ENCODE results near the gene POLD3.

POLD3 gene

DNA sequence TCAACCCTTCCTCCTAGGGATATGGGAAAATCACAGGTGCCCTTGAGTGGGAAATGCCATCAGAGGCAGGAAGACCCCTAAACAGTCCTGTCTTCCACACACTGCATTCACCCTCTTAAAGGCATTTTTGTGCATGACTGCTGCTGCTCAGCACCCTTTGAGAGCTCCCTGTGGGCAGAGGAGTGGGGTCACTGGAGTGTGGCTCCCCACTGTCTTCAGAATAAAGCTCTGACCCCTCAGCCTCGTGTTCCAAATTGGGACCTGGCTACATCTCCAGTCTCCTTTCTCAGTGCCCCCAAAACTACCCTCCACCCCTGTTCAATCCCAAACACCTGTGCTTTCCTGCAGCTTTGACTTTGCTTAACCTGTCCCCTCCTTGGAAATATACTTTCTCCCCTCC lies 92.3 kb downstream of the POLD3 start:
- in situ Hi-C loops (cut with HindIII; ENCODE audit: low sequenced_read_pairs): loop anchor here (5.0 kb wide), 2 partner anchors 53 to 67 kb away; no protein-coding TSS in a partner anchor

GRCh38 chr11:74685338-74685737 lies 93.0 kb downstream of the POLD3 start:
- in situ Hi-C loops (cut with HindIII; ENCODE audit: low sequenced_read_pairs): loop anchor here (5.0 kb wide), 2 partner anchors 52 to 68 kb away; no protein-coding TSS in a partner anchor

DNA sequence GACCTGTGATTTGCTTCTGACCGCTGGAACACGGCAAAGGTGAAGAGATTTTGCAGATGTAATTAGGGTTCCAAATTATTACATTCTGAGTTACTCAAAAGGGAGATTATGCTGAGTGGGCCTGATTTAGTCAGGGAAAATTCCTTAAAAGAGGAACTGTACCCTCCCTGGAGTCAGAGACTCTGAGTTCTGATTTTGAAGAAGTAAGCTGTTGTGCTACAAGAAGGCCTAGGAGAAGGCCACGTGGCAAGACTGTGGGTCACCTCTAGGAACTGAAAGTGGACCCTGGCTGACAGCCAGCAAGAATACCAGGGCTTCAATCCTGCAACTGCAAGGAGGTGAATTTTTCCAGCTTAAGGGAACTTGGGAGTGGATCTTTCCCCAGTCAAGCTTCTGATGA lies 93.5 kb downstream of the POLD3 start:
- in situ Hi-C loops (cut with HindIII; ENCODE audit: low sequenced_read_pairs): loop anchor here (5.0 kb wide), 2 partner anchors 51 to 69 kb away; no protein-coding TSS in a partner anchor

DNA sequence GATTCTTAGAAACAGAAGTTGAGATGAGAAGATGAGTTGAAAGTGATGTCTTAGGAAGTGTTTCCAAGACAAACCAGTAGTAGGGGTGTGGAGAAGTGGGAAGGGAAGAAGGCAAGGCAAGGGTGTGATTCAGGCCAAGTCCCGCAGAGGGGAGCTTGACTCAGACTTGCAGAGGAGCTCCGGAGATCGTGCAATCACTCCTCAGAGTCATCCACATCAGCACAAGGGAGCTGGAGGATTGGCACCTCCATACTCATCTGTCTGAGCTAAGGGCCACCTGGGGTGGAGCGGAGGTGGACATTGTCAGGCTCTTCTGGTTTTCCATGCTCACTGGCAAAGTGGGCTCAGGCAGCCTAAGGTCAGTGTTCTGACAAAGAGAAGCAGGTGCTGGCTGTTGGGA lies 94.4 kb downstream of the POLD3 start:
- in situ Hi-C loops (cut with HindIII; ENCODE audit: low sequenced_read_pairs): loop anchor here (5.0 kb wide), 2 partner anchors 51 to 69 kb away; no protein-coding TSS in a partner anchor

DNA sequence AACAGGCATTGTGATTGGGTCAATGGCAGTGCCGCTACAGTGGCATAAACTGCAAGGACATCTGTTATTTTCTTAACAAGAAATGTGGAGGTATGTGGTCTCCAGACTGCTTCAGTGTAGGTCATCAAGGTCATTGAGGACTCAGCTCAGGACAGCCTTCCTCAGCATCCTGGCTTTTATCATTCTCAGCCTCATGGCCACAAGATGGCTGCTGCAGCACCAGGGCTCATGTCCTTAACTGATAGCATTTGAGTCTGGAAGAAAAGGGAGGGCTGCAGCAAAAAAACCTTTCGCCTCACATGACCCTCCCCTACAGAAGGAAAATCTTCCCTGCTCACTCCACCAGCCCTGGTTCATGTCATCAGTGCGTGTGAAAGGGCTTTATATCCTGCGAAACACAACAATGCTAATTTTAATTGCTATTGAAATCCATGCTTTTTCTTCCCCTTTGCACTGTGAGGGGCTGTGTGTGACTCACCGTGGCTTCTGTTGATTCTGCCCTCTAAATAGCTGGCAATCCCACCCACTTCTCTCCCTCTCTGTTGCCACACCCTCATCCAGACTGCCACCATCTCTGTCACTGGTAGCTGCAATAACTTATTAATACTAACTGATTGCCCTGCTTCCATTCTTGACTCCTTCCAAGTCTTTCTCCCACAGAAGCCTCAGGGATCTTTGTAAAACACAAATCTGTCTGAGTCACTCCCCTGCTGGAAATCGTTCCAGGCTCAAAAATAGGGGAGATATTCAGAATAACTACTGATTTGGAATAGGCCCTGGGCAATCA lies 95.0 kb downstream of the POLD3 start:
- in situ Hi-C loops (cut with HindIII; ENCODE audit: low sequenced_read_pairs): loop anchor here (5.0 kb wide), 2 partner anchors 50 to 70 kb away; no protein-coding TSS in a partner anchor

DNA sequence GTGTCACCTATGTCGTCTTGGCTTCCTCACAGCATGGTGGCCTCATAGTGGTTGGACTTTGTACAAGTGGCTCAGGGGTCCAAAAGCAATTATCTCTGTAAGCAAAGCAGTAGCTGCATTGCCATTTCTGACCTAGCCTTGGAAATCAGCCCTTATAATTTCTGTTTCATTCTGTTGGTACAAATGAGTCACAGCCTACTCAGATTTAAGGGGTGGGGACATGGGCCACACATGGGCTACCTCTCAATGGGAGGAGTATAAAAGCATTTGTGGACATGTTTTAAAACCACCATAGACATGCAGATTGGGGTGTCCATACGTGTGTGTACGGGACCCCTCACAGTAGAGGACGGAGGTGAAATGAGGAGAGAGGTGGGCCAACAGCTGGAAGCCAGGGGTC lies 97.3 kb downstream of the POLD3 start:
- in situ Hi-C loops (cut with HindIII; ENCODE audit: low sequenced_read_pairs): loop anchor here (5.0 kb wide), 2 partner anchors 48 to 72 kb away; no protein-coding TSS in a partner anchor

- in situ Hi-C loops (cut with HindIII; ENCODE audit: low sequenced_read_pairs): no loop called here
These were observed 99.4 kb downstream of the POLD3 start for GRCh38 chr11:74691755-74692154.
